CD8-positive, alpha-beta memory T cell (primary cell): ENCODE measurements around the gene SPNS3. TPM values are rescaled to one million over a fixed set of nuclear protein-coding genes. Genes with fewer than 3 reads are reported as not detected.

Source experiments
- polyA plus RNA-seq: library from polyadenylated mRNA; unstranded; fragments of 300-500 nt; fragmentation: Illumina TruSeq; gene quantifications from one replicate; pipeline ENCODE4 v1.2.3, GENCODE V29; 2021
- total RNA-seq, 2 experiments: library from RNA; stranded (reverse); gene quantifications; one replicate each; pipeline ENCODE4 v1.2.3, GENCODE V29; 2021

The SPNS3 gene
- total and polyA plus RNA-seq, 3 experiments from 2014 or later, result 7.3 to 10.0 (median 7.5) TPM

Other genes with a start within 250 kb of the SPNS3 start
- gene ANKFY1, start 170.0 kb upstream of the SPNS3 start, total RNA-seq, result 10 to 100 TPM; 35.2 to 39.6 TPM
- 13.3 TPM for gene ANKFY1, start 170.0 kb upstream of the SPNS3 start, polyA plus RNA-seq
- gene UBE2G1, start 67.3 kb upstream of the SPNS3 start, total RNA-seq, result 10 to 100 TPM; 54.9 to 68.0 TPM
- gene UBE2G1, start 67.3 kb upstream of the SPNS3 start, polyA plus RNA-seq, result 66.6 TPM
- gene SPNS2, start 64.9 kb downstream of the SPNS3 start, total RNA-seq, result under 1 TPM; 0.49 to 0.50 TPM
- 0.10 TPM for gene SPNS2, start 64.9 kb downstream of the SPNS3 start, polyA plus RNA-seq
- gene MYBBP1A, start 121.4 kb downstream of the SPNS3 start, total RNA-seq, result 100 to 1,000 TPM; 148 to 157 TPM
- 34.1 TPM for gene MYBBP1A, start 121.4 kb downstream of the SPNS3 start, polyA plus RNA-seq
- gene GGT6, start 126.6 kb downstream of the SPNS3 start, total RNA-seq, result not detected
- gene GGT6, start 126.6 kb downstream of the SPNS3 start, polyA plus RNA-seq, result not detected
- gene SMTNL2, start 150.6 kb downstream of the SPNS3 start, total RNA-seq, result not detected
- not detected for gene SMTNL2, start 150.6 kb downstream of the SPNS3 start, polyA plus RNA-seq
- not detected for gene ALOX15, start 207.7 kb downstream of the SPNS3 start, total RNA-seq
- gene ALOX15, start 207.7 kb downstream of the SPNS3 start, polyA plus RNA-seq, result not detected